OCI-LY1 (cell line): ENCODE data around the gene PDK2.

Source experiments
- CTCF ChIP-seq: fragments of 200-600 bp; sonication (generic), shearing (Covaris generic); IDR thresholded peaks from 2 replicates; pipeline ENCODE4 v1.5.1; 2017; ENCODE audit warnings: mild to moderate bottlenecking, antibody characterized with exemption, low read length, moderate library complexity, mixed read lengths
- EZH2 ChIP-seq: fragments of 200-600 bp; sonication (generic), shearing (Covaris generic); IDR thresholded peaks from 2 replicates; pipeline ENCODE4 v1.8.0; 2017; ENCODE audit warnings: borderline replicate concordance, mixed run types, mild to moderate bottlenecking, antibody characterized with exemption, low read length, moderate library complexity, mixed read lengths

DNA sequence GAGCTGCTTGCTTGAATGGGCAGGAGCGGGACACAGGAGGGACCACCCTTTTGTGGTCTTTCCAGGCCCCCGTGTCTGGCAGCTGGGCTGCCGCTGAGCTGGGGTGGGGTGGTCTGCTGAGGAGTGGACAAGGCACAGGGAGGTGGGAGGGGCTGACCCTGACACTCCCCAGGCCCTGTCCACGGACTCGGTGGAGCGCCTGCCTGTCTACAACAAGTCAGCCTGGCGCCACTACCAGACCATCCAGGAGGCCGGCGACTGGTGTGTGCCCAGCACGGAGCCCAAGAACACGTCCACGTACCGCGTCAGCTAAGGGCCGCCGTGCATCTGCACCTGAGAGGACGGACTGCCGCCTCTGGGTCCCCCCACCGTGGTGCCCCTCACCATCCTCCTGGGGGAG, 14.6 kb downstream of the PDK2 start:
- no peak for TF ChIP-seq EZH2
- no peak for TF ChIP-seq CTCF
